ENCODE results near the gene MUC12. TPM values are rescaled to one million over a fixed set of nuclear protein-coding genes. Genes with fewer than 3 reads are reported as not detected.

MUC12 gene
- total and polyA plus RNA-seq, 7 donors = 0.02 to 0.13 (median 0.09) TPM; not detected in 4

DNA sequence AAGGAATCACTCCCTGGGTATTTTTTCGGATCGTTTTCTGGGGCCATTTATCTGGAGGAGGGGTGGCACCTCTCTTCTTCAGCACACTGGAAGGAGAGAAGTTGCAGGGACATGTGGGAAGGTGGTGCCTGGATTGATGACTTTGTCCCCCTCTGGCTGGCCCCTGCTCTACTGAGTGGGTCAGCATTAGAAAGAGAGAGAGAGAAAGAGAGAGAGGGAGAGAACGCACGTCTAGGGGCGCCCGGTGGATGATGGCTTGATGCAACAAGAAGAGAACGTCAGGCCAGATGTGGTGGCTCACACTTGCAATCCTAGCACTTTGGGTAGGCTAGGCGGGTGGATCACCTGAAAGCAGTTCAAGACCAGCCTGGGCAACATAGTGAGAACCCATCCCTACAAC lies 5.5 kb upstream of the MUC12 start:
- WGBS, 3 donors = 72 to 74% (median 74%) methylated on average over 8 of the region's 8 CpGs
- ATAC-seq (no peak), DNase-seq (no peak)
- Histone ChIP-seq H3K4me1 (peaks cover 7% of the 10 kb centered on the region), H3K27me3 (ENCODE audit: insufficient read depth in 3 of 3, low read length in 2 of 3) (peaks cover 0 to 79% (median 17%) of the 10 kb centered on the region in 3 donors), H3K9me3 (no peaks in the 10 kb centered on the region), H3K36me3 (ENCODE audit: insufficient read depth in 1 of 2, low read depth in 1 of 2) (no peaks in the 10 kb centered on the region), H3K27ac (no peak overlapping the region), H3K4me3 (no peak overlapping the region)
- intact Hi-C loops (cut with DNase I) = no loop called here
- TF ChIP-seq, protein P1, sequence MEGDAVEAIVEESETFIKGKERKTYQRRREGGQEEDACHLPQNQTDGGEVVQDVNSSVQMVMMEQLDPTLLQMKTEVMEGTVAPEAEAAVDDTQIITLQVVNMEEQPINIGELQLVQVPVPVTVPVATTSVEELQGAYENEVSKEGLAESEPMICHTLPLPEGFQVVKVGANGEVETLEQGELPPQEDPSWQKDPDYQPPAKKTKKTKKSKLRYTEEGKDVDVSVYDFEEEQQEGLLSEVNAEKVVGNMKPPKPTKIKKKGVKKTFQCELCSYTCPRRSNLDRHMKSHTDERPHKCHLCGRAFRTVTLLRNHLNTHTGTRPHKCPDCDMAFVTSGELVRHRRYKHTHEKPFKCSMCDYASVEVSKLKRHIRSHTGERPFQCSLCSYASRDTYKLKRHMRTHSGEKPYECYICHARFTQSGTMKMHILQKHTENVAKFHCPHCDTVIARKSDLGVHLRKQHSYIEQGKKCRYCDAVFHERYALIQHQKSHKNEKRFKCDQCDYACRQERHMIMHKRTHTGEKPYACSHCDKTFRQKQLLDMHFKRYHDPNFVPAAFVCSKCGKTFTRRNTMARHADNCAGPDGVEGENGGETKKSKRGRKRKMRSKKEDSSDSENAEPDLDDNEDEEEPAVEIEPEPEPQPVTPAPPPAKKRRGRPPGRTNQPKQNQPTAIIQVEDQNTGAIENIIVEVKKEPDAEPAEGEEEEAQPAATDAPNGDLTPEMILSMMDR (IDR thresholded peaks at IDR 0.05) = no peak

DNA sequence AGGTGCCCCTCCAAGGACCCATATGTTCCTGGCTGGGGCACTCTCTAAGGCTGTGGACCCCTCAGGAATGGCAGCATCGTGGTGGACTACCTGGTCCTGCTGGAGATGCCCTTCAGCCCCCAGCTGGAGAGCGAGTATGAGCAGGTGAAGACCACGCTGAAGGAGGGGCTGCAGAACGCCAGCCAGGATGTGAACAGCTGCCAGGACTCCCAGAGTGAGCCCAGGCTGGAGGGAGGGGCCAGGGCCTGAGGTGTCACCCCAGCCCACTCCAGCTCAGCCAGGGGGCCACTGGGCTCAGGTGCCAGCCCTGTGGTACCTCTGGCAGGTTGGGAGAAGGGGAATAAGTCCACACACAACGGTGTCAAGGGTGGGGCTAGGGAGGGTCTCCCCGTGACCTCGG lies 4.7 kb upstream of the MUC12 start:
- no peaks in the 10 kb centered on the region for H3K9me3 ChIP-seq
- WGBS, 3 donors = 33 to 42% (median 35%) methylated on average over 7 of the region's 7 CpGs
- peaks cover 0 to 80% (median 20%) of the 10 kb centered on the region in 3 donors for H3K27me3 ChIP-seq (ENCODE audit: insufficient read depth in 3 of 3, low read length in 2 of 3)
- ATAC-seq (no peak), DNase-seq (no peak)
- intact Hi-C loops (cut with DNase I) = loop anchor here in 1 of 2 donors (5.0 kb wide), 1 partner anchor 93 kb away; no protein-coding TSS in a partner anchor
- H3K27ac ChIP-seq = no peak overlapping the region
- H3K4me1 ChIP-seq = peaks cover 7% of the 10 kb centered on the region
- TF ChIP-seq, protein P1 (IDR thresholded peaks at IDR 0.05) = no peak
- no peaks in the 10 kb centered on the region for H3K36me3 ChIP-seq (ENCODE audit: insufficient read depth in 1 of 2, low read depth in 1 of 2)
- no peak overlapping the region for H3K4me3 ChIP-seq

DNA sequence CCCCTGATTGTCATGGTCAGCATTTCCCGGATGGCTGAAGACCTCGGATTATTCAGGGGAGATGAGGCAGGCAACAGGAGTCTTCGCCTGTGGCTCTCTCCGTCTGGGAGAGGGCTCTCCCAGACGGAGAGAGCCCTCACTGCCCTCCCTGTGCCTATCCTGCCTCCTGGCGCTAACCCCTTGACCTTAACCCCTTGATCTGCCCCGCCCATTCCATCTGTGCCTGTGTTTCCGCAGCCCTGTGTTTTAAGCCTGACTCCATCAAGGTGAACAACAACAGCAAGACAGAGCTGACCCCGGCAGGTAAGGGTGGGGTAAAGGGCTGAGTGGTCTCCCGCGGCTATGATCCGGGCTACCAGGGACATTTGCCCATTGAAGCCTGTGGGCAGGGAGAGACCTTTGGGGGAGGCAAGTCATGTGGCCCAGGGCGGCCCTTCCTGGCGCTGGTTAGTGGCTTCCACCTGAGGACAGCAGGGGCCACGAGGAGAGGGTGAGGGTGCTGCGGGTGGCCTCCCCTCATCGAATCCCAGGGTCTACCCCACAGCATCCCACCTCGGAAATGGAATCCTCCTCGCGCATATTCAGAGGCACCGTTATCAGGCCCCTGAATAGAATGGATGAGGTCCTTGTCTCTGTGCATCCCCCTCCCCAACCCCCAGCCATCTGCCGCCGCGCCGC lies 4.2 kb upstream of the MUC12 start:
- 15 to 18% (median 17%) methylated on average over 25 of the region's 25 CpGs for WGBS, 3 donors
- TF ChIP-seq, protein P1 (IDR thresholded peaks at IDR 0.05) = no peak
- ATAC-seq (no peak), DNase-seq (no peak)
- H3K36me3 ChIP-seq (ENCODE audit: insufficient read depth in 1 of 2, low read depth in 1 of 2) = no peaks in the 10 kb centered on the region
- H3K9me3 ChIP-seq = no peaks in the 10 kb centered on the region
- H3K27ac ChIP-seq = no peak overlapping the region
- H3K4me3 ChIP-seq = peak overlapping the region; percentile 49
- intact Hi-C loops (cut with DNase I) = loop anchor here in 1 of 2 donors (5.0 kb wide), 1 partner anchor 92 kb away; no protein-coding TSS in a partner anchor
- peaks cover 7% of the 10 kb centered on the region for H3K4me1 ChIP-seq
- H3K27me3 ChIP-seq (ENCODE audit: insufficient read depth in 3 of 3, low read length in 2 of 3) = peaks cover 0 to 82% (median 20%) of the 10 kb centered on the region in 3 donors

DNA sequence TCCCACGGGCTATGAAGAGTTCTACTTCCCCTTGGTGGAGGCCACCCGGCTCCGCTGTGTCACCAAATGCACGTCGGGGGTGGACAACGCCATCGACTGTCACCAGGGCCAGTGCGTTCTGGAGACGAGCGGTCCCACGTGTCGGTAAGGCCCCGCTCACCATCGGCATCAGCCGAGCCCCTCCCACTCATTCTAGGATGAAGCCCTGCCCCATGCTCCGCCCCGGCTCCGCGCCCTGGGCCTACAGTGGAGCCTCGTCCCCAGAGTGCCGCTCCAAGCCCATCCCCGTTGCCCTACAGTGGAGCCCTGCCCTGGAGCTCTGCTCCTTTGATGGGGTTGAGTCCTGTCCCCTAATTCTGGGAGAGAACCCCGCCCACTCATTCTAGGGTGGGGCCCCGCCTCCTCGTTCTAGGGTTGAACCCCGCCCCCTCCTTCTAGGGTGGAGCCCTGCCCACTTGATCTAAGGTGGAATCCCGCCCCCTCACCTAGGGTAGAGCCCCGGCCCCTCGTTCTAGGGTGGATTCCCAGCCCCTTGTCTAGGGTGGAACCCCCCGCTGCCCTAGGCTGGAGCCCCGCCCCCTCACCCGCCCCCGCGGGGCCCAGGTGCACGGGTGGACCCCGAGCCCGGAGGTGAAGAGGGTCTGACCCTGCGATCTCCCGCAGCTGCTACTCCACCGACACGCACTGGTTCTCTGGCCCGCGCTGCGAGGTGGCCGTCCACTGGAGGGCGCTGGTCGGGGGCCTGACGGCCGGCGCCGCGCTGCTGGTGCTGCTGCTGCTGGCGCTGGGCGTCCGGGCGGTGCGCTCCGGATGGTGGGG lies 3.4 kb upstream of the MUC12 start:
- H3K4me1 ChIP-seq = peaks cover 7% of the 10 kb centered on the region
- peak overlapping the region; percentile 49 for H3K4me3 ChIP-seq
- DNase-seq = peak; percentile 53 to 75
- peak; percentile 67 to 77 (median 74) for ATAC-seq
- peaks cover 0 to 80% (median 20%) of the 10 kb centered on the region in 3 donors for H3K27me3 ChIP-seq (ENCODE audit: insufficient read depth in 3 of 3, low read length in 2 of 3)
- intact Hi-C loops (cut with DNase I) = loop anchor here in 1 of 2 donors (2.0 to 5.0 kb wide), 2 partner anchors 69 to 91 kb away; no protein-coding TSS in a partner anchor
- no peaks in the 10 kb centered on the region for H3K36me3 ChIP-seq (ENCODE audit: insufficient read depth in 1 of 2, low read depth in 1 of 2)
- H3K9me3 ChIP-seq = no peaks in the 10 kb centered on the region
- 2 to 4% (median 2%) methylated on average over 58 of the region's 58 CpGs for WGBS, 3 donors
- no peak overlapping the region for H3K27ac ChIP-seq
- TF ChIP-seq, protein P1 (IDR thresholded peaks at IDR 0.05) = peak; percentile 62
